LNCaP clone FGC (cell line): ENCODE data around the gene MYO16.

Source experiments
- DNase-seq: peaks from one replicate; pipeline ENCODE4 v3.0.0-alpha.2; 2011; ENCODE audit warnings: low read depth
- H3K4me3 ChIP-seq: 2 replicates; pipeline ENCODE4 v1.5.1; 2011; ENCODE audit warnings: mild to moderate bottlenecking, low read depth, low read length, control low read depth
- TF ChIP-seq, protein P1 (sequence below): IDR thresholded peaks from 2 replicates; pipeline ENCODE4 v1.5.1; 2012; ENCODE audit warnings: mild to moderate bottlenecking; ENCODE audit not compliant: control insufficient read depth, insufficient read depth; ENCODE audit errors: extremely low read depth

Gene MYO16

DNA sequence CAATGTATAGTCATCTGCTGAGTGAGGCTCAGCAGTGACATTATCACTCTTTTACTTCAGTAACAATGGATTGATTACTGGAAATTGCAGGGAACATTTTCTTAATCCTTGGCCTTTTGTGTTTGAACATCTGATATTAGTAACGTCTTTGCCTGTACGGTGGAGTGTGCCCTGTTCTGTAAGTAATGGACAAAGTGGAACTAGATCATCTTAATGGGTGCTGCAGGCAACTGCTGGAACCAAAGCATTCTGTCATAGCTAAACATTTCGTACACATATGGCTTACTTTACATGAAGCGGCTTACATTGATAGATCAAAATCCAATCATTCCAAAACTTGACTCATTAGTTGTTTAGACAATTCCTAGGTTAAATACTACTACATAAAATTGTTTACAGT lies 114.1 kb downstream of the MYO16 start:
- TF ChIP-seq, protein P1, sequence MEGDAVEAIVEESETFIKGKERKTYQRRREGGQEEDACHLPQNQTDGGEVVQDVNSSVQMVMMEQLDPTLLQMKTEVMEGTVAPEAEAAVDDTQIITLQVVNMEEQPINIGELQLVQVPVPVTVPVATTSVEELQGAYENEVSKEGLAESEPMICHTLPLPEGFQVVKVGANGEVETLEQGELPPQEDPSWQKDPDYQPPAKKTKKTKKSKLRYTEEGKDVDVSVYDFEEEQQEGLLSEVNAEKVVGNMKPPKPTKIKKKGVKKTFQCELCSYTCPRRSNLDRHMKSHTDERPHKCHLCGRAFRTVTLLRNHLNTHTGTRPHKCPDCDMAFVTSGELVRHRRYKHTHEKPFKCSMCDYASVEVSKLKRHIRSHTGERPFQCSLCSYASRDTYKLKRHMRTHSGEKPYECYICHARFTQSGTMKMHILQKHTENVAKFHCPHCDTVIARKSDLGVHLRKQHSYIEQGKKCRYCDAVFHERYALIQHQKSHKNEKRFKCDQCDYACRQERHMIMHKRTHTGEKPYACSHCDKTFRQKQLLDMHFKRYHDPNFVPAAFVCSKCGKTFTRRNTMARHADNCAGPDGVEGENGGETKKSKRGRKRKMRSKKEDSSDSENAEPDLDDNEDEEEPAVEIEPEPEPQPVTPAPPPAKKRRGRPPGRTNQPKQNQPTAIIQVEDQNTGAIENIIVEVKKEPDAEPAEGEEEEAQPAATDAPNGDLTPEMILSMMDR: no peak
- DNase-seq: no peak
- no peak overlapping the region for H3K4me3 ChIP-seq

DNA sequence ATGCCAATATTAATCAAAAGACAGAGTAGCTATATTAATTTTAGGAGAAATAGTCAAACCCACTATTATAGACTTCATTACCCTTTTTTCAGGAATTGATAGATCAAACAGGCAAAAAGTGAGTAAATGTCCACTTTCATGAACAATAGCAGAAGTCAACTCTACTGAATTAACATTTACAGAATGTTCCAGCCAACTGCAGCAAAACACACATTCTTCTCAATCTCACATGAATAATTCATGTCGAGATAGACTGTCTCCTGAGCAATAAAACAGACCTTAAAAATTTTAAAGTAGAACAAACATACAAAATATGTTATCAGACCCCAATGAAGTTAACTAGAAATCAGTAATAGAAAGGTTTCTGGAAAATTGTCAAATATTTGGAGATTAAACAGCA lies 118.4 kb downstream of the MYO16 start:
- no peak overlapping the region for H3K4me3 ChIP-seq
- TF ChIP-seq, protein P1: no peak
- DNase-seq: no peak

DNA sequence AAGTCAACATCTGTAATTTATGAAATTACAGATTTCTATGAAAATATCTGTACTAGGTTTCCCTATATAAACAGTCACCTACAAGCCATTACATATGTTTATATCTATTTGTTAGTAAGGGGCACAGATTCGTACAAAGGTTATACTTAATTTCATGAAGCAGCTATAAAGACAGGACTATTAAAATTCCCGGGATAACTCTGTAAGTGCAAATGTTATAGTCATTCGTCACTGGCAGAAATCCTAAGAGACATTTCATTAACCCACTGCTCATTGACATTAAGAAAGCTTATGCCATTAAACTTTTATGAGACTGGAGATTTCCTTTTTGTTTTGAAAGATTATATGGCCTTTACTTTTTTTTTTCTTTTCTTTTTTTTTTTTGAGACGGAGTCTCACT lies 122.9 kb downstream of the MYO16 start:
- TF ChIP-seq, protein P1: no peak
- DNase-seq: no peak
- no peak overlapping the region for H3K4me3 ChIP-seq

DNA sequence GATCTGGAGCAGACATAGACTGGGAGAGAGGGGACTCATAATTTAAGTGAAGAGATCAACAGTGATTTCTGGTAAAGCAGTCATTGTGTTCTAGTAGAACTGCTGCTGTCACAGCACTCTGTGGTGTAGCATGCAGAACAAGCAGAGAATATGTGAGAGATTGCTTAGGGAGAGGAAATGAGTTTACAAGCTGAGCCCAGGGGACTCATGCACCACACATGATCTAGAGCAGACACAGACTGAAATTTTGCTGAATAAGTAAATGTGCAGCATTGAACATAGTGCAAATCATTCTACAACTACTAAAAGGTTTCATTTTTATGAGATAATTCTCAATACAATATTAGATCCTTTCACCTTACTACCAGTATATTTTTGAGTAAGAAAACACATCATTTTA lies 125.7 kb downstream of the MYO16 start:
- H3K4me3 ChIP-seq: no peak overlapping the region
- TF ChIP-seq, protein P1: no peak
- no peak for DNase-seq

DNA sequence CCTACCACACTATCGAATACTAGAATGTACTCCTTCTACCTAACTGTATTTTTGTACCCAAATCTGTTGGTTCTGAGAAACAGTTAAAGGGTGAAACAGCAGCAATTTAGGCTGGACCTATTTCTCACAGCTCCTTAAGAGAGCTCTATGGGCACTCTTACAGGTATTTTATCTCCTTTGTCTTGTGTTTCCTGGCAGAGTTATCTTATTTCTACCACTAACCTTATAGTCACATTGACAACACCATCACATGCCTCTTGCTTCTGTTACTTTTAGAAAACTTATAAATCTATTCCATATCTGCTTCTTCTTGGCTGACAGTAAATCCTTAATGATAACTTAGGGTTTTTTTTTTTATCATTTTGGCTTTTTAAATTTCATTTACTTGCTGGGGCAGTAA lies 130.7 kb downstream of the MYO16 start:
- H3K4me3 ChIP-seq: no peak overlapping the region
- no peak for DNase-seq
- TF ChIP-seq, protein P1: no peak

DNA sequence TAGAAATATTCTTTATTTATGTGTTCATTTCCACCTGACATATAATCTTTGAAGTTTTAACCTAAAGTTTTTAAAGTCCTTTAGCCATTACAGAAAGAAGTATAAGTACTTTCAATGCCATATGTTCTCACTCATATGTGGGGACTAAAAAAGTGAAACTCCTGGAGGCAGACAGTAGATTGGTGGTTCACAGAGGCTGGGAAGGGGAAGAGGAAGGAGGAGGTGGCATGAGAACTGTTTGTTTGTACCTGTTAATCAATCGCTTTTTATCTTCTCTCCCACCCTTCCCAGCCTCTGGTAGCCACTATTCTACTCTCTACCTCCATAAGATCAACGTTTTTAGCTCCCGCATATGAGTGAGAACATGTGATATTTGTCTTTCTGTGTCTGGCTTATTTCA lies 131.1 kb downstream of the MYO16 start:
- DNase-seq: no peak
- H3K4me3 ChIP-seq: no peak overlapping the region
- TF ChIP-seq, protein P1: no peak

DNA sequence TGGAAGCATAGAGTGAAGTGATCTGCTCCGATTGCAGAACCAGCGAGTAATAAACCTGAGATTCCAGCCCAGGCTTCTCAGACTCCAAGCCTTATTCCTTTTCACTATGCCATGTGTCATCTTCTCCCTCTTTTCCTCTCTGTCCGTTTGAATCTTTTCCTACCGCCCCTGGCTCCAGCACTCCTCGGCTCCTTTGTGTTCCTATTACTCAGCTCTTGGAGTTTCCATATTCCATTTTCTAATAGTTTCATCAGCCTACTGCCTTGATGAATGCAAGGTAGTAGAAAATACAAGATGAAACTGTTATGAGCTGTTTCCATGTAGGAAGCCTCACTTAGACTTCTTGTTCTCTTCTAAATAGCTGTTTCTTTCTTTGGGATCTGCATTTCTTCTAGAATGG lies 138.6 kb downstream of the MYO16 start:
- TF ChIP-seq, protein P1: no peak
- no peak for DNase-seq

More for the DNA sequence above, 138.6 kb downstream of the MYO16 start:
- no peak overlapping the region for H3K4me3 ChIP-seq
